ENCODE results near the gene SKAP2. TPM values are rescaled to one million over a fixed set of nuclear protein-coding genes. Genes with fewer than 3 reads are reported as not detected.

The SKAP2 gene
- total RNA-seq, 1 experiment from 2014 or later: 66.8 TPM

DNA sequence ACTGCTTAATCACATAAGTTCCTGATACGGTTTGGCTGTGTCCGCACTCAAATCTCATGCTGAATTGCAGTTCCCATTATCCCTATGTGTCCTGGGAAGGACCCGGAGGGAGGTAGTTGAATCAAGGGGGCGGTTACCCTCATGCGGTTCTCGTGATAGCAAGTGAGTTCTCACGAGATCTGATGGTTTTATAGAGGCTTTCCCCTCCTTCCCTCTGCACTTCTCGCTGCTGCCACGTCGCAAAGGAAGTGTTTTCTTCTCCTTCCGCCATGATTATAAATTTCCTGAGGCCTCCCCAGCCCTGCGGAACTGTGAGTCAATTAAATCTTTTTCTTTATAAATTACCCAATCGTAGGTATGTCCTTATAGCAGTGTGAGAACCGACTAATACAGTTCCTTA lies 226.2 kb downstream of the SKAP2 start:
- CTCF ChIA-PET: no interaction called here
- in situ Hi-C loops (cut with HindIII; ENCODE audit: low pct_unique_long_range_greater_than_20kb, low sequenced_read_pairs): no loop called here

DNA sequence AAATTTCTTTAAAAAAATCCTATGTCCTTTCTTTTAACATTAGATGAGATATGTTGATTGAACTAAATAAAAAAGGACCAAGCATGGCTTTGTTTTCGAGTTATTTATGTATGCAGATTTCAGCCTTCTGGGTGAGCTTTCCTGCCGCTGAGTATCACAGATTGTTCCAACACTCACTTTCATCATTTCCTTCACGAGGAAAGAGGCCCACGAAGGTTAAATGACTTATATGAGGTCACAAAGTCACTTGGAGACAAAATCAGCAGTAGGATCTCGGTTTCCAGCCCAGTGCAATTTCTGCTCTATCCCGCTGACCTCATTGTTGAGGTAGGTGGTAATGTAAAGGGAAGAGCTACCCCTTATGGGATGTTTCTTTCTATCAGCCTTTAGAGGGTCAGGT lies 226.8 kb downstream of the SKAP2 start:
- ChIA-PET POLR2A (no interaction called here), CTCF (interaction anchor here (0.6 kb wide), 1 partner anchor 267 kb away, joined by 3 read pairs; no protein-coding TSS in a partner anchor)
- no peaks in the 10 kb centered on the region for H3K9me3 ChIP-seq (ENCODE audit: control insufficient read depth, insufficient read depth, low read depth, low read length)
- no TSS peak for BruUV-seq (replicated peaks)
- no peak overlapping the region for H3K4me3 ChIP-seq (ENCODE audit: low read depth in 2 of 2, low read length in 2 of 2)
- DNase-seq (ENCODE audit: low read depth, low spot score): no peak
- TF ChIP-seq TCF7L2 (IDR thresholded peaks at IDR 0.05; ENCODE audit: low read depth, low read length) (no peak), SIN3A (IDR thresholded peaks at IDR 0.05; ENCODE audit: borderline replicate concordance, insufficient read depth, low read depth, low read length) (no peak), POLR2AphosphoS5 (IDR thresholded peaks at IDR 0.05; ENCODE audit: low read depth, low read length) (no peak)
- TF ChIP-seq, protein P1, sequence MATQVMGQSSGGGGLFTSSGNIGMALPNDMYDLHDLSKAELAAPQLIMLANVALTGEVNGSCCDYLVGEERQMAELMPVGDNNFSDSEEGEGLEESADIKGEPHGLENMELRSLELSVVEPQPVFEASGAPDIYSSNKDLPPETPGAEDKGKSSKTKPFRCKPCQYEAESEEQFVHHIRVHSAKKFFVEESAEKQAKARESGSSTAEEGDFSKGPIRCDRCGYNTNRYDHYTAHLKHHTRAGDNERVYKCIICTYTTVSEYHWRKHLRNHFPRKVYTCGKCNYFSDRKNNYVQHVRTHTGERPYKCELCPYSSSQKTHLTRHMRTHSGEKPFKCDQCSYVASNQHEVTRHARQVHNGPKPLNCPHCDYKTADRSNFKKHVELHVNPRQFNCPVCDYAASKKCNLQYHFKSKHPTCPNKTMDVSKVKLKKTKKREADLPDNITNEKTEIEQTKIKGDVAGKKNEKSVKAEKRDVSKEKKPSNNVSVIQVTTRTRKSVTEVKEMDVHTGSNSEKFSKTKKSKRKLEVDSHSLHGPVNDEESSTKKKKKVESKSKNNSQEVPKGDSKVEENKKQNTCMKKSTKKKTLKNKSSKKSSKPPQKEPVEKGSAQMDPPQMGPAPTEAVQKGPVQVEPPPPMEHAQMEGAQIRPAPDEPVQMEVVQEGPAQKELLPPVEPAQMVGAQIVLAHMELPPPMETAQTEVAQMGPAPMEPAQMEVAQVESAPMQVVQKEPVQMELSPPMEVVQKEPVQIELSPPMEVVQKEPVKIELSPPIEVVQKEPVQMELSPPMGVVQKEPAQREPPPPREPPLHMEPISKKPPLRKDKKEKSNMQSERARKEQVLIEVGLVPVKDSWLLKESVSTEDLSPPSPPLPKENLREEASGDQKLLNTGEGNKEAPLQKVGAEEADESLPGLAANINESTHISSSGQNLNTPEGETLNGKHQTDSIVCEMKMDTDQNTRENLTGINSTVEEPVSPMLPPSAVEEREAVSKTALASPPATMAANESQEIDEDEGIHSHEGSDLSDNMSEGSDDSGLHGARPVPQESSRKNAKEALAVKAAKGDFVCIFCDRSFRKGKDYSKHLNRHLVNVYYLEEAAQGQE (IDR thresholded peaks at IDR 0.05; ENCODE audit: insufficient read depth in 1 of 2, low read depth in 2 of 2, low read length in 1 of 2): no peak
- TF ChIP-seq, protein P2, sequence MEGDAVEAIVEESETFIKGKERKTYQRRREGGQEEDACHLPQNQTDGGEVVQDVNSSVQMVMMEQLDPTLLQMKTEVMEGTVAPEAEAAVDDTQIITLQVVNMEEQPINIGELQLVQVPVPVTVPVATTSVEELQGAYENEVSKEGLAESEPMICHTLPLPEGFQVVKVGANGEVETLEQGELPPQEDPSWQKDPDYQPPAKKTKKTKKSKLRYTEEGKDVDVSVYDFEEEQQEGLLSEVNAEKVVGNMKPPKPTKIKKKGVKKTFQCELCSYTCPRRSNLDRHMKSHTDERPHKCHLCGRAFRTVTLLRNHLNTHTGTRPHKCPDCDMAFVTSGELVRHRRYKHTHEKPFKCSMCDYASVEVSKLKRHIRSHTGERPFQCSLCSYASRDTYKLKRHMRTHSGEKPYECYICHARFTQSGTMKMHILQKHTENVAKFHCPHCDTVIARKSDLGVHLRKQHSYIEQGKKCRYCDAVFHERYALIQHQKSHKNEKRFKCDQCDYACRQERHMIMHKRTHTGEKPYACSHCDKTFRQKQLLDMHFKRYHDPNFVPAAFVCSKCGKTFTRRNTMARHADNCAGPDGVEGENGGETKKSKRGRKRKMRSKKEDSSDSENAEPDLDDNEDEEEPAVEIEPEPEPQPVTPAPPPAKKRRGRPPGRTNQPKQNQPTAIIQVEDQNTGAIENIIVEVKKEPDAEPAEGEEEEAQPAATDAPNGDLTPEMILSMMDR (IDR thresholded peaks at IDR 0.05): no peak
- no peaks in the 10 kb centered on the region for H3K36me3 ChIP-seq (ENCODE audit: control insufficient read depth, insufficient read depth, low read length)
- ATAC-seq: no peak
- no peak overlapping the region for H3K27ac ChIP-seq (ENCODE audit: low read length)
- peaks cover 12% of the 10 kb centered on the region; the same call in 1 of the 2 replicates for H3K27me3 ChIP-seq (ENCODE audit: control insufficient read depth, insufficient read depth, low read length)
- intact Hi-C loops (cut with micrococcal nuclease; ENCODE audit: unreplicated experiment): no loop called here
- H3K4me1 ChIP-seq (ENCODE audit: control insufficient read depth, insufficient read depth, low read length): no peaks in the 10 kb centered on the region
- in situ Hi-C loops (cut with HindIII; ENCODE audit: low pct_unique_long_range_greater_than_20kb, low sequenced_read_pairs): no loop called here

More for the DNA sequence above, 226.2 kb downstream of the SKAP2 start:
- no peak for ATAC-seq
- no TSS peak for BruUV-seq (replicated peaks)
- H3K27me3 ChIP-seq (ENCODE audit: control insufficient read depth, insufficient read depth, low read length): peaks cover 12% of the 10 kb centered on the region; the same call in 1 of the 2 replicates
- no peak overlapping the region for H3K4me3 ChIP-seq (ENCODE audit: low read depth in 2 of 2, low read length in 2 of 2)
- TF ChIP-seq, protein P2 (IDR thresholded peaks at IDR 0.05): no peak
- TF ChIP-seq, protein P1 (IDR thresholded peaks at IDR 0.05; ENCODE audit: insufficient read depth in 1 of 2, low read depth in 2 of 2, low read length in 1 of 2): no peak
- TF ChIP-seq SIN3A (IDR thresholded peaks at IDR 0.05; ENCODE audit: borderline replicate concordance, insufficient read depth, low read depth, low read length) (no peak), POLR2AphosphoS5 (IDR thresholded peaks at IDR 0.05; ENCODE audit: low read depth, low read length) (no peak), TCF7L2 (IDR thresholded peaks at IDR 0.05; ENCODE audit: low read depth, low read length) (no peak)
- intact Hi-C loops (cut with micrococcal nuclease; ENCODE audit: unreplicated experiment): no loop called here
- POLR2A ChIA-PET: no interaction called here
- DNase-seq (ENCODE audit: low read depth, low spot score): no peak
- no peaks in the 10 kb centered on the region for H3K36me3 ChIP-seq (ENCODE audit: control insufficient read depth, insufficient read depth, low read length)
- H3K9me3 ChIP-seq (ENCODE audit: control insufficient read depth, insufficient read depth, low read depth, low read length): no peaks in the 10 kb centered on the region
- no peak overlapping the region for H3K27ac ChIP-seq (ENCODE audit: low read length)
- no peaks in the 10 kb centered on the region for H3K4me1 ChIP-seq (ENCODE audit: control insufficient read depth, insufficient read depth, low read length)

Measured in Panc1 (cell line).